Karpas-422 (cell line): ENCODE results near the gene COL25A1. TPM values are rescaled to one million over a fixed set of nuclear protein-coding genes. Genes with fewer than 3 reads are reported as not detected.

Source experiments
- DNase-seq: peaks from one replicate; pipeline ENCODE4 v3.0.0-alpha.2; 2015
- H2AFZ ChIP-seq: fragments of 200-600 bp; sonication (generic); 2 replicates; pipeline ENCODE4 v1.6.1; 2014; ENCODE audit warnings: antibody characterized with exemption, low read length, mixed read lengths
- H3K27ac ChIP-seq: fragments of 200-600 bp; sonication (generic); 2 replicates; pipeline ENCODE4 v1.5.1; 2014; ENCODE audit warnings: mild to moderate bottlenecking, low read length, moderate library complexity
- H3K27me3 ChIP-seq: fragments of 200-600 bp; sonication (generic); 2 replicates; pipeline ENCODE4 v1.6.1; 2014; ENCODE audit warnings: low read length, mixed read lengths
- H3K36me3 ChIP-seq: fragments of 200-600 bp; sonication (generic); 2 replicates; pipeline ENCODE4 v1.6.1; 2014; ENCODE audit warnings: low read length, mixed read lengths; ENCODE audit not compliant: insufficient read depth
- H3K4me1 ChIP-seq: fragments of 200-600 bp; sonication (generic); 2 replicates; pipeline ENCODE4 v1.6.1; 2014; ENCODE audit warnings: mild to moderate bottlenecking, low read length, mixed read lengths
- H3K4me2 ChIP-seq: fragments of 200-600 bp; sonication (generic); 2 replicates; pipeline ENCODE4 v1.6.1; 2014; ENCODE audit warnings: low read length, low read depth, mild to moderate bottlenecking; ENCODE audit not compliant: poor library complexity, severe bottlenecking
- H3K4me3 ChIP-seq: fragments of 200-600 bp; sonication (generic); 2 replicates; pipeline ENCODE4 v1.5.1; 2014; ENCODE audit warnings: mild to moderate bottlenecking, antibody characterized with exemption, low read length, mixed read lengths
- H3K79me2 ChIP-seq: fragments of 200-600 bp; sonication (generic); 2 replicates; pipeline ENCODE4 v1.6.1; 2014; ENCODE audit warnings: mild to moderate bottlenecking, low read length, mixed read lengths
- H3K9ac ChIP-seq: fragments of 200-600 bp; sonication (generic); 2 replicates; pipeline ENCODE4 v1.6.0; 2014; ENCODE audit warnings: low read length
- H3K9me2 ChIP-seq: fragments of 200-600 bp; sonication (generic), shearing (Covaris generic); replicated peaks from 2 replicates; pipeline ENCODE4 v1.6.0; 2014; ENCODE audit warnings: mild to moderate bottlenecking, low read length, moderate library complexity; ENCODE audit not compliant: insufficient read depth
- H3K9me3 ChIP-seq: fragments of 300-700, 200-600 bp; sonication (generic); 2 replicates; pipeline ENCODE4 v1.6.1; 2014; ENCODE audit warnings: low read length, mixed read lengths
- H4K20me1 ChIP-seq: fragments of 200-600 bp; sonication (generic); 2 replicates; pipeline ENCODE4 v1.6.1; 2014; ENCODE audit warnings: mild to moderate bottlenecking, antibody characterized with exemption, low read length, low read depth; ENCODE audit not compliant: insufficient read depth
- total RNA-seq: library from RNA; depleted of rRNA; stranded (reverse); fragments of >200 nt; shearing (Covaris generic); gene quantifications from 2 replicates; pipeline ENCODE4 v1.2.3, GENCODE V29; 2014; ENCODE audit warnings: low replicate concordance

COL25A1 gene
- total RNA-seq, 1 experiment from 2014 or later = not detected

- no peaks in the 10 kb centered on the region for H3K9me3 ChIP-seq
- H3K4me3 ChIP-seq = no peak overlapping the region
- H3K27ac ChIP-seq = no peak overlapping the region
- no peaks in the 10 kb centered on the region for H3K4me1 ChIP-seq
- no peak overlapping the region for H2AFZ ChIP-seq
- no peaks in the 10 kb centered on the region for H3K27me3 ChIP-seq
- H3K36me3 ChIP-seq = no peaks in the 10 kb centered on the region
- H3K4me2 ChIP-seq = no peak overlapping the region
- no peaks in the 10 kb centered on the region for H3K9me2 ChIP-seq
- H3K79me2 ChIP-seq = no peaks in the 10 kb centered on the region
- no peaks in the 10 kb centered on the region for H4K20me1 ChIP-seq
- DNase-seq = no peak
- no peak overlapping the region for H3K9ac ChIP-seq
Measured at GRCh38 chr4:109248322-109248900, 54.0 kb downstream of the COL25A1 start.

- H2AFZ ChIP-seq = no peak overlapping the region
- H3K79me2 ChIP-seq = no peaks in the 10 kb centered on the region
- H3K9me3 ChIP-seq = no peaks in the 10 kb centered on the region
- no peaks in the 10 kb centered on the region for H3K27me3 ChIP-seq
- H3K4me2 ChIP-seq = no peak overlapping the region
- no peak overlapping the region for H3K9ac ChIP-seq
- no peaks in the 10 kb centered on the region for H3K9me2 ChIP-seq
- H3K4me1 ChIP-seq = no peaks in the 10 kb centered on the region
- no peak overlapping the region for H3K27ac ChIP-seq
- no peak overlapping the region for H3K4me3 ChIP-seq
- no peaks in the 10 kb centered on the region for H3K36me3 ChIP-seq
- H4K20me1 ChIP-seq = no peaks in the 10 kb centered on the region
- no peak for DNase-seq
Measured at GRCh38 chr4:109243871-109244270, 58.6 kb downstream of the COL25A1 start.

GRCh38 chr4:109238746-109239145 lies 63.7 kb downstream of the COL25A1 start:
- H3K4me2 ChIP-seq = no peak overlapping the region
- no peaks in the 10 kb centered on the region for H3K79me2 ChIP-seq
- no peak overlapping the region for H3K9ac ChIP-seq
- no peaks in the 10 kb centered on the region for H3K4me1 ChIP-seq
- H3K27me3 ChIP-seq = no peaks in the 10 kb centered on the region
- no peak overlapping the region for H2AFZ ChIP-seq
- no peaks in the 10 kb centered on the region for H4K20me1 ChIP-seq
- no peak overlapping the region for H3K27ac ChIP-seq
- H3K4me3 ChIP-seq = no peak overlapping the region
- no peak for DNase-seq
- H3K36me3 ChIP-seq = no peaks in the 10 kb centered on the region
- H3K9me3 ChIP-seq = no peaks in the 10 kb centered on the region
- H3K9me2 ChIP-seq = no peaks in the 10 kb centered on the region

- no peak for DNase-seq
- Histone ChIP-seq H3K27ac (no peak overlapping the region), H3K4me1 (no peaks in the 10 kb centered on the region), H2AFZ (no peak overlapping the region), H4K20me1 (no peaks in the 10 kb centered on the region), H3K79me2 (no peaks in the 10 kb centered on the region), H3K27me3 (no peaks in the 10 kb centered on the region), H3K9ac (no peak overlapping the region), H3K36me3 (no peaks in the 10 kb centered on the region), H3K9me3 (no peaks in the 10 kb centered on the region), H3K9me2 (no peaks in the 10 kb centered on the region), H3K4me2 (no peak overlapping the region), H3K4me3 (no peak overlapping the region)
Measured at GRCh38 chr4:109235683-109236082, 66.8 kb downstream of the COL25A1 start.

- Histone ChIP-seq H3K27me3 (no peaks in the 10 kb centered on the region), H4K20me1 (no peaks in the 10 kb centered on the region), H3K4me1 (no peaks in the 10 kb centered on the region), H3K9ac (no peak overlapping the region), H3K36me3 (no peaks in the 10 kb centered on the region), H3K79me2 (no peaks in the 10 kb centered on the region), H3K27ac (no peak overlapping the region), H3K9me3 (no peaks in the 10 kb centered on the region), H3K4me2 (no peak overlapping the region), H3K4me3 (no peak overlapping the region), H2AFZ (no peak overlapping the region), H3K9me2 (no peaks in the 10 kb centered on the region)
- no peak for DNase-seq
Measured at GRCh38 chr4:109234596-109234995, 67.9 kb downstream of the COL25A1 start.

- no peak overlapping the region for H2AFZ ChIP-seq
Measured at GRCh38 chr4:109233570-109233969, 68.9 kb downstream of the COL25A1 start.

GRCh38 chr4:109232681-109233080 lies 69.8 kb downstream of the COL25A1 start:
- no peak overlapping the region for H2AFZ ChIP-seq
- H4K20me1 ChIP-seq = no peaks in the 10 kb centered on the region
- no peak overlapping the region for H3K27ac ChIP-seq
- H3K9me3 ChIP-seq = no peaks in the 10 kb centered on the region
- H3K79me2 ChIP-seq = no peaks in the 10 kb centered on the region
- H3K4me2 ChIP-seq = no peak overlapping the region
- no peaks in the 10 kb centered on the region for H3K4me1 ChIP-seq
- no peaks in the 10 kb centered on the region for H3K27me3 ChIP-seq
- no peak overlapping the region for H3K4me3 ChIP-seq
- H3K36me3 ChIP-seq = no peaks in the 10 kb centered on the region
- H3K9ac ChIP-seq = no peak overlapping the region
- no peaks in the 10 kb centered on the region for H3K9me2 ChIP-seq
- DNase-seq = no peak

More at GRCh38 chr4:109233570-109233969, 68.9 kb downstream of the COL25A1 start:
- no peak for DNase-seq
- Histone ChIP-seq H3K36me3 (no peaks in the 10 kb centered on the region), H3K27ac (no peak overlapping the region), H3K27me3 (no peaks in the 10 kb centered on the region), H3K9ac (no peak overlapping the region), H3K4me1 (no peaks in the 10 kb centered on the region), H3K79me2 (no peaks in the 10 kb centered on the region), H4K20me1 (no peaks in the 10 kb centered on the region), H3K4me2 (no peak overlapping the region), H3K9me3 (no peaks in the 10 kb centered on the region), H3K4me3 (no peak overlapping the region), H3K9me2 (no peaks in the 10 kb centered on the region)

GRCh38 chr4:109231331-109231730 lies 71.1 kb downstream of the COL25A1 start:
- H3K27ac ChIP-seq = no peak overlapping the region
- no peak overlapping the region for H3K9ac ChIP-seq
- H3K36me3 ChIP-seq = no peaks in the 10 kb centered on the region
- H4K20me1 ChIP-seq = no peaks in the 10 kb centered on the region
- no peaks in the 10 kb centered on the region for H3K9me3 ChIP-seq
- no peaks in the 10 kb centered on the region for H3K4me1 ChIP-seq
- H3K79me2 ChIP-seq = no peaks in the 10 kb centered on the region
- no peak overlapping the region for H3K4me2 ChIP-seq
- no peak overlapping the region for H2AFZ ChIP-seq
- no peaks in the 10 kb centered on the region for H3K27me3 ChIP-seq
- H3K9me2 ChIP-seq = no peaks in the 10 kb centered on the region
- H3K4me3 ChIP-seq = no peak overlapping the region
- DNase-seq = no peak

GRCh38 chr4:109229028-109229427 lies 73.4 kb downstream of the COL25A1 start:
- H3K9me2 ChIP-seq = no peaks in the 10 kb centered on the region
- no peak overlapping the region for H3K9ac ChIP-seq

More at GRCh38 chr4:109229028-109229427, 73.4 kb downstream of the COL25A1 start:
- H2AFZ ChIP-seq = no peak overlapping the region
- H3K9me3 ChIP-seq = no peaks in the 10 kb centered on the region
- H3K4me3 ChIP-seq = no peak overlapping the region
- H3K4me2 ChIP-seq = no peak overlapping the region
- no peaks in the 10 kb centered on the region for H3K4me1 ChIP-seq
- no peaks in the 10 kb centered on the region for H3K36me3 ChIP-seq
- H3K27ac ChIP-seq = no peak overlapping the region
- no peaks in the 10 kb centered on the region for H3K27me3 ChIP-seq
- no peaks in the 10 kb centered on the region for H3K79me2 ChIP-seq
- no peak for DNase-seq
- H4K20me1 ChIP-seq = no peaks in the 10 kb centered on the region
